Loucy (cell line): ENCODE measurements around the gene PAM16.

Experiments used
- CTCF ChIP-seq: fragments of 200-600 bp; sonication (generic); conservative IDR thresholded peaks from 2 replicates; pipeline ENCODE4 v1.5.1; 2014; ENCODE audit warnings: mild to moderate bottlenecking, antibody characterized with exemption, low read length
- EZH2phosphoT487 ChIP-seq: fragments of 200-600 bp; IDR thresholded peaks from 2 replicates; pipeline ENCODE4 v1.6.1; 2018; ENCODE audit warnings: antibody characterized with exemption, mild to moderate bottlenecking, moderate library complexity, borderline replicate concordance

- no peak for TF ChIP-seq CTCF
- no peak for TF ChIP-seq EZH2phosphoT487
Observed at GRCh38 chr16:4337540-4338088, 13.5 kb downstream of the PAM16 start.
